GM06990 (cell line): ENCODE results near the gene PHF19.

ENCODE experiments used
- DNase-seq: peaks from one replicate; pipeline ENCODE4 v3.0.0-alpha.2; 2011; ENCODE audit not compliant: insufficient read length; ENCODE audit errors: extremely low read depth
- H3K27me3 ChIP-seq: replicated peaks from 2 replicates; pipeline ENCODE4 v1.6.0; 2011; ENCODE audit warnings: low read length; ENCODE audit not compliant: control insufficient read depth, insufficient read depth
- H3K36me3 ChIP-seq: 2 replicates; pipeline ENCODE4 v1.5.1; 2011; ENCODE audit warnings: low read length; ENCODE audit not compliant: control insufficient read depth, insufficient read depth
- H3K4me3 ChIP-seq: replicated peaks from 2 replicates; pipeline ENCODE4 v1.5.1; 2011; ENCODE audit warnings: low read depth, mild to moderate bottlenecking, control low read depth, low read length
- CTCF ChIP-seq: IDR thresholded peaks from 2 replicates; pipeline ENCODE4 v1.5.1; 2011; ENCODE audit warnings: low read length, control low read depth, mild to moderate bottlenecking, inconsistent platforms; ENCODE audit not compliant: insufficient read depth, poor library complexity, severe bottlenecking

Gene PHF19

GRCh38 chr9:120830151-120830550 lies 46.8 kb downstream of the PHF19 start:
- no peak for DNase-seq
- Histone ChIP-seq H3K4me3 (no peak overlapping the region), H3K36me3 (peaks cover 6% of the 10 kb centered on the region), H3K27me3 (no peaks in the 10 kb centered on the region)
- no peak for TF ChIP-seq CTCF

- DNase-seq: no peak
- Histone ChIP-seq H3K4me3 (no peak overlapping the region), H3K27me3 (no peaks in the 10 kb centered on the region), H3K36me3 (peaks cover 6% of the 10 kb centered on the region)
- no peak for TF ChIP-seq CTCF
Measured at GRCh38 chr9:120829650-120830049, 47.3 kb downstream of the PHF19 start.

GRCh38 chr9:120820095-120820494 lies 56.9 kb downstream of the PHF19 start:
- H3K36me3 ChIP-seq: peaks cover 8% of the 10 kb centered on the region
- no peak for TF ChIP-seq CTCF
- no peaks in the 10 kb centered on the region for H3K27me3 ChIP-seq
- H3K4me3 ChIP-seq: no peak overlapping the region
- no peak for DNase-seq

- no peaks in the 10 kb centered on the region for H3K27me3 ChIP-seq
- DNase-seq: no peak
- H3K36me3 ChIP-seq: peaks cover 8% of the 10 kb centered on the region
- H3K4me3 ChIP-seq: no peak overlapping the region
- TF ChIP-seq CTCF: no peak
Measured at GRCh38 chr9:120818595-120818994, 58.4 kb downstream of the PHF19 start.

- H3K27me3 ChIP-seq: no peaks in the 10 kb centered on the region
- TF ChIP-seq CTCF: no peak
- peaks cover 3% of the 10 kb centered on the region for H3K36me3 ChIP-seq
- H3K4me3 ChIP-seq: no peak overlapping the region
- no peak for DNase-seq
Measured at GRCh38 chr9:120815075-120815474, 61.9 kb downstream of the PHF19 start.

GRCh38 chr9:120808931-120809330 lies 68.1 kb downstream of the PHF19 start:
- no peaks in the 10 kb centered on the region for H3K36me3 ChIP-seq
- no peak overlapping the region for H3K4me3 ChIP-seq
- no peak for DNase-seq
- TF ChIP-seq CTCF: no peak
- no peaks in the 10 kb centered on the region for H3K27me3 ChIP-seq
